ENCODE results near the gene BCAS1. TPM values are rescaled to one million over a fixed set of nuclear protein-coding genes. Genes with fewer than 3 reads are reported as not detected.

Gene BCAS1, protein sequence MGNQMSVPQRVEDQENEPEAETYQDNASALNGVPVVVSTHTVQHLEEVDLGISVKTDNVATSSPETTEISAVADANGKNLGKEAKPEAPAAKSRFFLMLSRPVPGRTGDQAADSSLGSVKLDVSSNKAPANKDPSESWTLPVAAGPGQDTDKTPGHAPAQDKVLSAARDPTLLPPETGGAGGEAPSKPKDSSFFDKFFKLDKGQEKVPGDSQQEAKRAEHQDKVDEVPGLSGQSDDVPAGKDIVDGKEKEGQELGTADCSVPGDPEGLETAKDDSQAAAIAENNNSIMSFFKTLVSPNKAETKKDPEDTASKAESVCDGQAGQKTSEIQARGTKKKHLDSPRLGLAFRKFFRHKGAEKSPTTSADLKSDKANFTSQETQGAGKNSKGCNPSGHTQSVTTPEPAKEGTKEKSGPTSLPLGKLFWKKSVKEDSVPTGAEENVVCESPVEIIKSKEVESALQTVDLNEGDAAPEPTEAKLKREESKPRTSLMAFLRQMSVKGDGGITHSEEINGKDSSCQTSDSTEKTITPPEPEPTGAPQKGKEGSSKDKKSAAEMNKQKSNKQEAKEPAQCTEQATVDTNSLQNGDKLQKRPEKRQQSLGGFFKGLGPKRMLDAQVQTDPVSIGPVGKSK
- under 1 TPM in 1 of 2 experiments, not detected in 1; 0.05 TPM for total RNA-seq

DNA sequence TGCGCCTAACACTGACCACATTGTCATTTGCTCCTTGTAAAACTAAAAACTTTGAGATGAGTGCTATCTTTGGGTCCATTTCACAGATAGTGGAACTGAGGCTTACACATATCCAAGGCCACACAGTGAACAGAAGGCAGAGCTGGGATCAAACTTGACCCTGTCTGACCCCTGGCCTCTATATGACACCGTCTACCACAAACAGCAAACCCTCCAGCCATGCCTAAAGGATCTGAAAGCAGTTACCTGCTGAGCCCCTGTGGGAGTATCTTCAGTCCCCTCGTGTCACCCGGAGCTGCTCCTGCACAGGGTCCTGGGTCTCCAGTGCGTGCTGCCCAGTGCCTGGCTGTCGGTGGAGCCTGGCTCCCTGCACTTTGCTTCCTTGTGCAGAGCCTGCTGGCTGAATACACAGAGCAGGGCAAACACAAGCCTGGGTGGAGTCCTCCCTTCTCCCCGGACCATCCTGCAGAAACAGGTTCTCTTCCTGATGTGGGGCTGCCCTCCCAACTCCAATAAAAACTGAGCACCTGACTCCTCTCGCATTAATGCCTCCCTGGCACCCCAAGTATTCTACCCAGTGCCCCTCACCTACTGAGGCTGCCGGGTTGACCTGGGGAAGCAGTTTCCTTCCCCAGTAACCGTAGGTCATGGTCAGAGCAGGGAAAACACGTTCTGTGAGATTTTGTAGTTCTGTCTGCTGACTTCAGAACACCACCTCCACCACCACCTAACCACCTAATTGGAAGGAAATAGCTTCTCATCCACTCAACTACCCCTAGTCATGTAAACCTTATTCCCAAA lies at the start of gene BCAS1:
Gene BCAS1 (minus strand): TSS at position 408 of the 801 bp plus-strand sequence. CDS start 11,876 bp downstream, outside the sequence.
- no peak within 1 kb of the TSS for H3K27ac Mint-ChIP-seq
- H3K4me3 Mint-ChIP-seq, result no peak within 1 kb of the TSS
- intact Hi-C loops (cut with micrococcal nuclease), result no loop called here
- CTCF ChIA-PET, result no interaction called here
- no peaks in the 10 kb centered on the region for H3K9me3 Mint-ChIP-seq
- H3K36me3 Mint-ChIP-seq (ENCODE audit: low read depth), result no peaks in the 10 kb centered on the region
- H3K27me3 Mint-ChIP-seq (ENCODE audit: low read depth), result no peaks in the 10 kb centered on the region
- no peak for DNase-seq
- no peaks in the 10 kb centered on the region for H3K4me1 Mint-ChIP-seq (ENCODE audit: low read depth)

DNA sequence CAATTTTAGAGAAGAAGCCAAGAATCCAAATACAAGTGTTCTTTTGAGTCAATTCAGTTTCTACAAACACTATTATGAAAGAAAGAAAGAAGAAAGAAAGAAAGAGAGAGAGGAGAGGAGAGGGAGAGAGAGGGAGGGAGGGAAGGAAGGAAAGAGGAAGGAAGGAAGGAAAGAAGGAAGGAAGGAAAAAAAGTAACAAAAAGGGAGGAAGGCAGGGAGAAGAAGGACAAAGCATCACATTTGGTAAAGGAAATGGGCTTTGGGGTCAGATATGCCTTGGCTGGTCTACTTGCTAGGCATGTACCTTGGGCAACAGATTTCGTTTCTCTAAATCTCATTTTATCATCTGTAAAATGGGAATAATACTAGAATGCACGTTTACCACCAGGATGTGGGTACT lies 49.4 kb upstream of the BCAS1 start:
- H3K4me3 Mint-ChIP-seq, result no peak overlapping the region
- no peaks in the 10 kb centered on the region for H3K27me3 Mint-ChIP-seq (ENCODE audit: low read depth)
- CTCF ChIA-PET, result no interaction called here
- intact Hi-C loops (cut with micrococcal nuclease), result no loop called here
- no peaks in the 10 kb centered on the region for H3K36me3 Mint-ChIP-seq (ENCODE audit: low read depth)
- no peaks in the 10 kb centered on the region for H3K9me3 Mint-ChIP-seq
- DNase-seq, result no peak
- H3K27ac Mint-ChIP-seq, result no peak overlapping the region
- no peaks in the 10 kb centered on the region for H3K4me1 Mint-ChIP-seq (ENCODE audit: low read depth)

DNA sequence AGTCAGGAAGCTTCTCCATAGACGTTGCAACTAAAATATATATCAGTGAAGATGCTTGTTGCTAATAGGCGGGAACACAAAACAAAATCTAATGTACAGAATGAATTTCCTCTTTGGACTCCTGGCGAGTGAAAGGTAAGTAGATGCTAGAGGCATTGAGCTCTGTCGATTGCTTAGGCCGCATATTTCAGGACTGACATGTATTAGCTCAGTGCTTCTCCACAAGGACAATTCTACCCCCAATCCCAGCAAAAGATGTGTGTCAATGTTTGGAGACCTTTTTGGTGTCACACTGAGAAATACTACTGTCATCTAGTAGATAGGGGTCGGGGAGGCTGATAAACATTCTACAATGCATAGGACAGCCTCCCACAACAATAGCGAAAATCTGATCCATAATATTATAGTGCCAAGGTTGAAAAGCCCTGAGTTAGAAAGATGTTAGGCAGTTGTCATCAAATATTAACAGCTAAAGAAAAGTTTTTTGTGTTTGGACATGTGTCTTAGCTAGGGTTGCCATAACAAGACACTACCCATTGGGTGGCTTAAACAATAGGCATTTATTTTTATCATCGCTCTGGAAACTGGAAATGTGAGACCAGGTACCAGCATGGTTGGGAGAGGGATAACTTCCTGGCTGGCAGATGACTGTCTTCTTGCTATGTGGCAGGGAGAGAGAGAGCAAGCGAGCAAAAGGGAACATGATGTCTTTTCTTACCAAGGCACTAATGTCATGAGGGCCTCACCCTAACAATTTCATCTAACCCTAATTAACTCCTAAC lies 48.0 kb upstream of the BCAS1 start:
- intact Hi-C loops (cut with micrococcal nuclease), result no loop called here
- H3K4me1 Mint-ChIP-seq (ENCODE audit: low read depth), result no peaks in the 10 kb centered on the region

DNA sequence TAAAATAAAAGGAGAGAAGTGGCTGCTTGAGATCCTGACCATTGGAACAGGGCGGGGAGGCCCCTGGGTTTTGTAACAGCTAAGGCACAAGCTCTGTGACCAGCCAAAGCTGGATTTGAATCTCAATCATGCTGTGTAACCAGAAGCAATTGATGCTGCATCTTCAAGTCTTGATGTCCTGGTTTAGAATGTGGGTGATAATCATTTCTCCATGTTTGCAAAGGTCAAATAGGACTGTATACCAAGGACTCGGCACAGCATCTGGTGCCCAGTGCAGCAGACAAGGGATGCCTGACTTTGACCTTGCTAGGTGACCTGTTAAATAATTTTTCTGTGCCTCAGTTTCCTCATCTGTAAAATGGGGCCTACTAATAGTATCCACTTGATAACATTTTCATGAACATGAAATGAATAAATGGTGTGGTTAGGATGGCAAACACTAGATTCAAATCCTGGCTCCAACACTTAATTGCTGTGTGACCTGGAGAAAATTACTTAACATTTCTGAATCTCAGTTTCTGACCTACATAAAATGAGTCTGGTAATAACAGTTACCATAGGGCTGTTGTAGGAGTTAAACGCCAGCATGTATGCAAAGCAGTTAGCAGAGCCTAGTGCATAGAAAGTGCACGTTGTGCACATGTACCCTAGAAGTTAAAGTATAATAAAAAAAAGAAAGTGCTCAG lies 46.3 kb upstream of the BCAS1 start:
- intact Hi-C loops (cut with micrococcal nuclease), result no loop called here
- no peaks in the 10 kb centered on the region for H3K36me3 Mint-ChIP-seq (ENCODE audit: low read depth)
- peaks cover 6% of the 10 kb centered on the region for H3K27me3 Mint-ChIP-seq (ENCODE audit: low read depth)
- H3K27ac Mint-ChIP-seq, result no peak overlapping the region
- no peaks in the 10 kb centered on the region for H3K9me3 Mint-ChIP-seq
- H3K4me3 Mint-ChIP-seq, result no peak overlapping the region
- DNase-seq, result no peak
- H3K4me1 Mint-ChIP-seq (ENCODE audit: low read depth), result no peaks in the 10 kb centered on the region
- CTCF ChIA-PET, result no interaction called here

More for the DNA sequence above, 48.0 kb upstream of the BCAS1 start:
- Mint-ChIP-seq H3K36me3 (ENCODE audit: low read depth) (no peaks in the 10 kb centered on the region), H3K9me3 (no peaks in the 10 kb centered on the region), H3K4me3 (no peak overlapping the region), H3K27me3 (ENCODE audit: low read depth) (peaks cover 6% of the 10 kb centered on the region), H3K27ac (no peak overlapping the region)
- DNase-seq, result no peak
- CTCF ChIA-PET, result no interaction called here

DNA sequence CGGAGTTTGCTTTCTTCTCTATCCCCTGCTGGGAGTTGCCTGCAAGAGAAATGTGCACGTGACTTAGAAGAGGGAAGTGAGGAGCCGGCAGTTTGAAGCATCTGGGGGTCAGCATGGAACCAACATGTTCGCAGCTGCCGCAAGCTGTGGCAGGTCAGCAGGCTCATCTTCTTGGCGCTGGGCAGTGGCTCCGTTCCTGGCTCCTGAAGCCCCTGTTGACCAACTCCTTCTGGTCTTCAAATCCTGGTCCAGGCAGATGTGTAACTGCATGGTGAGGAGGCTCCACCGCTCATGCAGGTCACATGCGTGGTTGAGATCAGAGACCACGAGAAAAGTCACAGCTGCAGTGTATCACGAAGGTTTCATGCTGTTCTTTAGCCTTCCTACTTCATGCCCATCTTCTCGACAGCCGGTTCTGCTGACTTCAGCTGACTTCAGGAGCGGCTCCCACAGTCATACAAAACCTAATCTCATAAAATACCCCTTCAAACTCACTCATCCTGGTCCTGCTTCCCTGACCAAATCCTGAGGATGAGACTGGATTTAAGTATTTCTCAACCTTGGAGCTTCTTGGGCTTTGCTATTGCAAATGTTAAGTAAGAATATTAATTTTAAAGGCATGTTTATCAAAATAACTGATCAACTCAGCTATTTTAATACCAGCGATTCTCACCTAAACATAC lies 44.9 kb upstream of the BCAS1 start:
- Mint-ChIP-seq H3K27ac (no peak overlapping the region), H3K9me3 (no peaks in the 10 kb centered on the region), H3K27me3 (ENCODE audit: low read depth) (peaks cover 6% of the 10 kb centered on the region), H3K4me3 (no peak overlapping the region), H3K36me3 (ENCODE audit: low read depth) (no peaks in the 10 kb centered on the region), H3K4me1 (ENCODE audit: low read depth) (no peaks in the 10 kb centered on the region)
- no peak for DNase-seq
- intact Hi-C loops (cut with micrococcal nuclease), result no loop called here
- CTCF ChIA-PET, result interaction anchor here (0.6 to 1.7 kb wide), 5 partner anchors 12 to 616 kb away, joined by 3 to 5 read pairs (median 3); no protein-coding TSS in a partner anchor

DNA sequence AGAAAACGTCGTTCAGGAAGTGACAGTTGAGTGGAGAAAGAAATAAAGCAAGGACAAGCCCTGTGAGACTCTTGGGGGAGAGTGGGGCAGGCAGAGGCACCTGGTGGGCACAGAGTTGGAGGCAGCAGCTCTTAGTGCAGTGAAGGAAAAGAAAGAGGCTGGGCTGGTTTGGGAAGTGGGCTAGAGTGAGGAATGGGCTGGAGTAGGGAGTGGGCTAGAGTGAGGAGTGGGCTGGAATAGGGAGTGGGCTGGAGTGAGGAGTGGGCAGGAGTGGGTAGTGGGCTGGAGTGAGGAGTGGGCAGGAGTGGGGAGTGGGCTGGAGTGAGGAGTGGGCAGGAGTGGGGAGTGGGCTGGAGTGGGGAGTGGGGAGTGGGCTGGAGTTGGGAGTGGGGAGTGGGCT lies 43.7 kb upstream of the BCAS1 start:
- CTCF ChIA-PET, result no interaction called here
- Mint-ChIP-seq H3K27ac (no peak overlapping the region), H3K9me3 (no peaks in the 10 kb centered on the region), H3K27me3 (ENCODE audit: low read depth) (peaks cover 11% of the 10 kb centered on the region), H3K36me3 (ENCODE audit: low read depth) (no peaks in the 10 kb centered on the region), H3K4me1 (ENCODE audit: low read depth) (no peaks in the 10 kb centered on the region), H3K4me3 (no peak overlapping the region)
- no peak for DNase-seq
- intact Hi-C loops (cut with micrococcal nuclease), result no loop called here

DNA sequence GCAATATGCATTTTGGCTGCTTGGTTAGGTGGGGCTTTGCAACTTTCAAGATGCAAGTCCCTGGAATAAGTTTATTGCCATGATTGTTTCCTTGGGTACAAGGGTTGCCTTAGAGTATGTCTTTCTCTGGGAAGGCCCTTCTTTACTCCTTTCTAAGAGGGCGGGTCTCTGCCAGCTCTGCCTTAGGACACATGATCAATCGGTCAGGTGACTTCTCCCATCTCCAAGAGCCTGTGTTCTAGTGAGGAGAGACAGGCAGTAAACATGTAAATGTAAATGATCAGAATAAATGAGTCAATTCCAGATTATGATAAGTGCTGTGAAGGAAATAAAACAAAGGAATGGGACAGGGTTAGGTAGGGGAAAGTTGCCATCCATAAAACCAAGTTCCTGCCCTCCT lies 43.2 kb upstream of the BCAS1 start:
- Mint-ChIP-seq H3K27me3 (ENCODE audit: low read depth) (peaks cover 11% of the 10 kb centered on the region), H3K4me1 (ENCODE audit: low read depth) (no peaks in the 10 kb centered on the region), H3K9me3 (no peaks in the 10 kb centered on the region), H3K27ac (no peak overlapping the region), H3K36me3 (ENCODE audit: low read depth) (no peaks in the 10 kb centered on the region), H3K4me3 (no peak overlapping the region)
- no peak for DNase-seq
- intact Hi-C loops (cut with micrococcal nuclease), result no loop called here
- CTCF ChIA-PET, result no interaction called here

DNA sequence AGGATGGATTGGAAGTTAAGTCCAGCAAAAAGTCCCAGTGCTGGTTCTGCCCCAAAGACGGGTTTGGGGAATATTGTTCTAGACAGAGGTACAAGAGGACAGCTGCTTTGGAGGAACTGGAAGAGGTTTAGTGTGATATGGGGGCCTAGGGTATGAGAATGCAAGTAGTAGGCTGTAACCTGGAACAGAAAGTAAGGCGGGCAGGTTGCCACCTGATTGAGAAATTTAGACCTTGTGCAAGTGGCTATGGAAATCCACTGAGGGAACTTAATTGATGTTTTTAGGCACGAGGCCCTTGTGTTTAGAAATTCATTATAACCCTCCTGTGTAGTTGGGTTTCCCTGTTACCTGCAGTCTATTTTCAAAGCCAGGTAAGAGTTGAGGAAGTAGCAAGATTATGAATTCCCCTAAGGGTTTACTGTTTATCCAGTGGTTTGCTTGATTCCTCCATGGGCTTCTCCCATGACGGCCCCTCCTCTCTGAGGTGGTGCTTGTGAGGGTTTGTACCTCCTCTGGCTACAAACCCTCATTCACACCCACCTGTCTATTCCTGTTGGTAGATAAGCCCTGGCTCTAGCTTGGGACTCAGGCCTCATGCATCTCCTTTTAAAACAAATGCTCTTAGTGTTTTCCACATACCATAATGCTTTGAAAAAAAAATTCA lies 42.0 kb upstream of the BCAS1 start:
- DNase-seq, result no peak
- Mint-ChIP-seq H3K9me3 (no peaks in the 10 kb centered on the region), H3K27me3 (ENCODE audit: low read depth) (peaks cover 11% of the 10 kb centered on the region), H3K4me1 (ENCODE audit: low read depth) (no peaks in the 10 kb centered on the region), H3K4me3 (no peak overlapping the region), H3K36me3 (ENCODE audit: low read depth) (no peaks in the 10 kb centered on the region), H3K27ac (no peak overlapping the region)
- intact Hi-C loops (cut with micrococcal nuclease), result no loop called here
- CTCF ChIA-PET, result interaction anchor here (1.0 kb wide), 1 partner anchor 15 kb away, joined by 4 read pairs; no protein-coding TSS in a partner anchor

DNA sequence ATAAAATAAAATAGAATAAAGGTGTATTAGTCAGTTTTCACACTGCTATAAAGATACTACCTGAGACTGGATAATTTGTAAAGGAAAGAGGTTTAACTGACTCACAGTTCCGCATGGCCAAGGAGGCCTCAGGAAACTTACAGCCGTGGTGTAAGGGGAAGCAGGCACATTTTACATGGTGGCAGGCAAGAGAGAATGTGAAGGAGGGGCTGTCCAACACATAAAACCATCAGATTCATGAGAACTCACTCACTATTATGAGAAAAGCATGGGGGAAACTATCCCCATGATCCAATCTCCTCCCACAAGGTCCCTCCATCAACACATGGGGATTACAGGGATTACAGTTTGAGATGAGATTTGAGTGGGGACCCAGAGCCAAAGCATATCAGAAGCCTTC lies 41.1 kb upstream of the BCAS1 start:
- H3K27me3 Mint-ChIP-seq (ENCODE audit: low read depth), result peaks cover 15% of the 10 kb centered on the region
- CTCF ChIA-PET, result interaction anchor here (1.0 kb wide), 1 partner anchor 14 kb away, joined by 4 read pairs; no protein-coding TSS in a partner anchor
- H3K36me3 Mint-ChIP-seq (ENCODE audit: low read depth), result no peaks in the 10 kb centered on the region
- DNase-seq, result no peak
- H3K27ac Mint-ChIP-seq, result no peak overlapping the region
- intact Hi-C loops (cut with micrococcal nuclease), result no loop called here
- no peak overlapping the region for H3K4me3 Mint-ChIP-seq
- no peaks in the 10 kb centered on the region for H3K4me1 Mint-ChIP-seq (ENCODE audit: low read depth)
- no peaks in the 10 kb centered on the region for H3K9me3 Mint-ChIP-seq

DNA sequence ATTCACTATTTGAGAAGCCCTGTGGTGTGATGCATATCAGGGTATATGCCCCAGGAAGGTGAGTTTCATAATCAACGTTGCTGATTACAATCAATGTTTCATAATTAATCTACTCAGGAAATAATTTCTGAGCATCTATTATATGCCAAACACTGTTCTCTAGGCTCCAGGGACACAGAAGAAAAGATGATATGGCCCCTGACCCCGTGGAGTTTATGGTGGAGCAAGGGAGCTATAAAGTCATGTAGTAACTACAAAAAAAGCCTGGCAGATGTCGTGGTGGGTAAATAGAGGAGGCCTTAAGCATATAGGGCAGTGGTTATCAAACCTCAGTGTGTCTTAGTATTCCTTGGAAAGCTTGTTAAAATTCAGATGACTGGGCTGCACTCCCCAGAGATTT lies 40.1 kb upstream of the BCAS1 start:
- no peaks in the 10 kb centered on the region for H3K4me1 Mint-ChIP-seq (ENCODE audit: low read depth)
- no peak for DNase-seq
- CTCF ChIA-PET, result interaction anchor here (0.6 to 1.4 kb wide), 4 partner anchors 13 to 147 kb away, joined by 3 to 5 read pairs (median 3); no protein-coding TSS in a partner anchor
- H3K9me3 Mint-ChIP-seq, result no peaks in the 10 kb centered on the region
- H3K36me3 Mint-ChIP-seq (ENCODE audit: low read depth), result no peaks in the 10 kb centered on the region
- H3K27ac Mint-ChIP-seq, result no peak overlapping the region
- H3K27me3 Mint-ChIP-seq (ENCODE audit: low read depth), result peaks cover 15% of the 10 kb centered on the region
- no peak overlapping the region for H3K4me3 Mint-ChIP-seq
- intact Hi-C loops (cut with micrococcal nuclease), result no loop called here

DNA sequence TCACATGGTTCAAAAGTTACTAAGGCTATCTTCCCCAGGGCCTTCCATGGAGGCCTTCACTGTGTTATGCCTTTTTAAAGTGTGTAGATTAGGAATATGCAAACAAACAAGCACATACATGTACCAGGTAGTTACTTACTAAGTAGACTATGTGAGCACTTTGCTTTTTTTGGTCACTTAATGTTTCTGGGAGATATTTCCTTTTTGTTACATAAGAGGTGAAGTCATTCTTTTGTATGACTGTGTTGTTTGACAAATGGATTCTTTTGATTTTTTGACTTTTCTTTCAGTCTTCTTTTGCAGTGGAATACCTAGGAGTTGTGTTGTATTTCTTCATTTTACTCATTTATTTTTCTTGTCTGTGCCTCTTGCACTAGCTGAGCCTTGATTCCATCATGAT lies 39.6 kb upstream of the BCAS1 start:
- H3K27ac Mint-ChIP-seq, result no peak overlapping the region
- intact Hi-C loops (cut with micrococcal nuclease), result no loop called here
- CTCF ChIA-PET, result interaction anchor here (0.9 to 1.4 kb wide), 3 partner anchors 13 to 90 kb away, joined by 3 to 5 read pairs (median 3); no protein-coding TSS in a partner anchor
- H3K9me3 Mint-ChIP-seq, result no peaks in the 10 kb centered on the region
- H3K4me1 Mint-ChIP-seq (ENCODE audit: low read depth), result no peaks in the 10 kb centered on the region
- H3K36me3 Mint-ChIP-seq (ENCODE audit: low read depth), result no peaks in the 10 kb centered on the region
- H3K4me3 Mint-ChIP-seq, result no peak overlapping the region
- no peak for DNase-seq
- H3K27me3 Mint-ChIP-seq (ENCODE audit: low read depth), result peaks cover 15% of the 10 kb centered on the region
